Liver (tissue), 9 donors: ENCODE results near the gene TPRKB. TPM values are rescaled to one million over a fixed set of nuclear protein-coding genes. Genes with fewer than 3 reads are reported as not detected.

Source experiments
- DNase-seq: peaks from one replicate; pipeline ENCODE4 v3.0.0-alpha.2; 2017; ENCODE audit warnings: low spot score
- H3K27ac ChIP-seq, 2 donors: one replicate each; pipeline ENCODE4 v1.7.0; 2013; ENCODE audit warnings: inconsistent platforms in 2 of 2, low read length in 2 of 2, control low read depth in 1 of 2, low read depth in 1 of 2, mild to moderate bottlenecking in 1 of 2
- H3K27me3 ChIP-seq, 4 donors: one replicate each; pipeline versions ENCODE4 v1.6.1 to v1.7.0; 2013; ENCODE audit warnings: low read length in 3 of 4, inconsistent platforms in 1 of 4, mild to moderate bottlenecking in 1 of 4, moderate library complexity in 1 of 4; ENCODE audit not compliant: control insufficient read depth in 4 of 4, insufficient read depth in 4 of 4
- H3K36me3 ChIP-seq, 4 donors: one replicate each; pipeline versions ENCODE4 v1.6.1 to v1.7.0; 2013; ENCODE audit warnings: low read length in 3 of 4, mild to moderate bottlenecking in 3 of 4, low read depth in 1 of 4, moderate library complexity in 1 of 4; ENCODE audit not compliant: control insufficient read depth in 4 of 4, insufficient read depth in 3 of 4
- H3K4me1 ChIP-seq, 4 donors: one replicate each; pipeline versions ENCODE4 v1.6.1 to v1.7.0; 2013; ENCODE audit warnings: low read length in 3 of 4, mild to moderate bottlenecking in 3 of 4, moderate library complexity in 1 of 4; ENCODE audit not compliant: control insufficient read depth in 4 of 4, insufficient read depth in 4 of 4
- H3K4me3 ChIP-seq, 3 donors: one replicate each; pipeline versions ENCODE4 v1.6.1 to v1.7.0; 2013; ENCODE audit warnings: low read length in 3 of 3, control low read depth in 1 of 3, low read depth in 1 of 3, mild to moderate bottlenecking in 1 of 3
- H3K9ac ChIP-seq, 2 donors: one replicate each; pipeline ENCODE4 v1.7.0; 2013; ENCODE audit warnings: low read length in 2 of 2, mild to moderate bottlenecking in 2 of 2, moderate library complexity in 2 of 2, control low read depth in 1 of 2, low read depth in 1 of 2
- H3K9me3 ChIP-seq, 4 donors: one replicate each; pipeline versions ENCODE4 v1.6.1 to v1.7.0; 2013; ENCODE audit warnings: low read length in 3 of 4; ENCODE audit not compliant: control insufficient read depth in 4 of 4
- ATF3 ChIP-seq: IDR thresholded peaks from 2 replicates; pipeline ENCODE4 v1.6.1; 2016; ENCODE audit warnings: antibody characterized with exemption
- CTCF ChIP-seq: fragments of 150-350 bp; IDR thresholded peaks from 2 replicates; pipeline ENCODE4 v1.5.1; 2017; ENCODE audit warnings: improper control_type of control experiment, low read depth, low read length; ENCODE audit not compliant: missing input control
- EGR1 ChIP-seq, 2 donors: IDR thresholded peaks; 2 replicates each; pipeline ENCODE4 v1.6.1; 2016 to 2018; ENCODE audit warnings: antibody characterized with exemption in 2 of 2, low read depth in 2 of 2
- FOXA1 ChIP-seq: IDR thresholded peaks from 2 replicates; pipeline ENCODE4 v1.6.1; 2016; ENCODE audit warnings: antibody characterized with exemption
- FOXA2 ChIP-seq: IDR thresholded peaks from 2 replicates; pipeline ENCODE4 v1.6.1; 2016; ENCODE audit warnings: antibody characterized with exemption
- GABPA ChIP-seq, 2 donors: IDR thresholded peaks in 1 of 2; conservative IDR thresholded peaks in 1 of 2; 2 replicates each; pipeline ENCODE4 v1.6.1; 2016; ENCODE audit warnings: antibody characterized with exemption in 2 of 2, mild to moderate bottlenecking in 1 of 2, moderate library complexity in 1 of 2
- HNF4A ChIP-seq, 2 donors: conservative IDR thresholded peaks; 2 replicates each; pipeline ENCODE4 v1.6.1; 2016; ENCODE audit warnings: antibody characterized with exemption in 2 of 2, mild to moderate bottlenecking in 2 of 2
- HNF4G ChIP-seq: IDR thresholded peaks from 2 replicates; pipeline ENCODE4 v1.6.1; 2016; ENCODE audit warnings: antibody characterized with exemption
- JUND ChIP-seq, 2 donors: IDR thresholded peaks; 2 replicates each; pipeline ENCODE4 v1.6.1; 2016; ENCODE audit warnings: antibody characterized with exemption in 2 of 2
- MAX ChIP-seq: IDR thresholded peaks from 2 replicates; pipeline ENCODE4 v1.6.1; 2016; ENCODE audit warnings: antibody characterized with exemption
- NR2F2 ChIP-seq: IDR thresholded peaks from 2 replicates; pipeline ENCODE4 v1.6.1; 2016; ENCODE audit warnings: antibody characterized with exemption
- RAD21 ChIP-seq, 2 donors: IDR thresholded peaks; 2 replicates each; pipeline ENCODE4 v1.6.1; 2016; ENCODE audit warnings: antibody characterized with exemption in 2 of 2, mild to moderate bottlenecking in 2 of 2
- REST ChIP-seq: IDR thresholded peaks from 2 replicates; pipeline ENCODE4 v1.6.1; 2016; ENCODE audit warnings: antibody characterized with exemption, mild to moderate bottlenecking
- RXRA ChIP-seq, 2 donors: IDR thresholded peaks; 2 replicates each; pipeline ENCODE4 v1.6.1; 2017 to 2018; ENCODE audit warnings: antibody characterized with exemption in 2 of 2, mild to moderate bottlenecking in 1 of 2
- SP1 ChIP-seq: IDR thresholded peaks from 2 replicates; pipeline ENCODE4 v1.6.1; 2018; ENCODE audit warnings: antibody characterized with exemption, mild to moderate bottlenecking
- TAF1 ChIP-seq: conservative IDR thresholded peaks from 2 replicates; pipeline ENCODE4 v1.6.1; 2016; ENCODE audit warnings: antibody characterized with exemption, mild to moderate bottlenecking
- YY1 ChIP-seq: IDR thresholded peaks from 2 replicates; pipeline ENCODE4 v1.6.1; 2016; ENCODE audit warnings: antibody characterized with exemption, mild to moderate bottlenecking
- ZBTB33 ChIP-seq: IDR thresholded peaks from 2 replicates; pipeline ENCODE4 v1.6.1; 2016; ENCODE audit warnings: antibody characterized with exemption
- WGBS: extraction: QIAGEN DNeasy Blood & Tissue Kit; methylation state at CpG from one replicate; pipeline ENCODE4 v1.1.7; 2013; 5-methylcytosine and 5-hydroxymethylcytosine counted together
- polyA plus RNA-seq, 2 donors: library from polyadenylated mRNA; stranded (reverse) in 1 of 2; unstranded in 1 of 2; fragments of 200-250 nt in 1 of 2; fragments of >200 nt in 1 of 2; fragmentation: Nextera tagmentation in 1 of 2; extraction: Ambion mirVana in 1 of 2; gene quantifications; one replicate each; pipeline versions ENCODE4 v1.2.1 to v1.2.3, GENCODE V29; 2013 to 2015
- total RNA-seq, 2 donors: library from RNA; depleted of rRNA; stranded (reverse); fragments of >200 nt; gene quantifications; one replicate each; pipeline ENCODE4 v1.2.3, GENCODE V29; 2014
- donor health status: healthy.
- donor health status: healthy.
- donor health status: healthy.
- donor health status: healthy.
- donor health status: healthy.

Gene TPRKB
- total and polyA plus RNA-seq, 4 donors = 16.2 to 27.7 (median 17.0) TPM

GRCh38 chr2:73685764-73686438 lies 51.2 kb downstream of the TPRKB start:
- no peaks in the 10 kb centered on the region for H3K27me3 ChIP-seq
- peaks cover 2 to 13% (median 7%) of the 10 kb centered on the region in 4 donors for H3K4me1 ChIP-seq
- H3K9me3 ChIP-seq = no peaks in the 10 kb centered on the region
- H3K4me3 ChIP-seq = no peak overlapping the region
- TF ChIP-seq SP1 (peak; percentile 97), ZBTB33 (no peak), NR2F2 (peak; percentile 11), CTCF (no peak), HNF4A (conservative IDR thresholded peaks at IDR 0.05) (peak; percentile 93 to 97), GABPA (IDR thresholded peaks at IDR 0.05 in 1 of 2, conservative IDR thresholded peaks at IDR 0.05 in 1 of 2) (peak in 1 of 2 donors; percentile 75), TAF1 (no peak), YY1 (peak; percentile 27), REST (peak; percentile 58), JUND (IDR thresholded peaks at IDR 0.05) (peak; percentile 39 to 77), FOXA2 (peak; percentile 87), FOXA1 (peak; percentile 83), RAD21 (IDR thresholded peaks at IDR 0.05) (peak; percentile 28 to 53), EGR1 (IDR thresholded peaks at IDR 0.05; ENCODE audit: low read depth in 2 of 2) (no peak), MAX (peak; percentile 33), RXRA (IDR thresholded peaks at IDR 0.05) (peak; percentile 79 to 89), HNF4G (peak; percentile 96), ATF3 (no peak)
- peak overlapping the region; percentile 21 to 54 for H3K27ac ChIP-seq
- H3K36me3 ChIP-seq = no peaks in the 10 kb centered on the region
- no peak for DNase-seq
- H3K9ac ChIP-seq = no peak overlapping the region
- WGBS = 38% methylated on average over 4 of the region's 4 CpGs
